NCI-H2196 treated with DMSO at 0.1 percent for 48 hours (cell line): ENCODE data around the gene MSANTD1.

Source experiments
- DNase-seq: peaks from one replicate; lab custom pipeline; 2025; ENCODE audit not compliant: unreplicated experiment; lab: John Stamatoyannopoulos, UW

The MSANTD1 gene

GRCh38 chr4:3302173-3302785 is 53.3 kb downstream of the MSANTD1 start:
- DNase-seq = no peak

DNA sequence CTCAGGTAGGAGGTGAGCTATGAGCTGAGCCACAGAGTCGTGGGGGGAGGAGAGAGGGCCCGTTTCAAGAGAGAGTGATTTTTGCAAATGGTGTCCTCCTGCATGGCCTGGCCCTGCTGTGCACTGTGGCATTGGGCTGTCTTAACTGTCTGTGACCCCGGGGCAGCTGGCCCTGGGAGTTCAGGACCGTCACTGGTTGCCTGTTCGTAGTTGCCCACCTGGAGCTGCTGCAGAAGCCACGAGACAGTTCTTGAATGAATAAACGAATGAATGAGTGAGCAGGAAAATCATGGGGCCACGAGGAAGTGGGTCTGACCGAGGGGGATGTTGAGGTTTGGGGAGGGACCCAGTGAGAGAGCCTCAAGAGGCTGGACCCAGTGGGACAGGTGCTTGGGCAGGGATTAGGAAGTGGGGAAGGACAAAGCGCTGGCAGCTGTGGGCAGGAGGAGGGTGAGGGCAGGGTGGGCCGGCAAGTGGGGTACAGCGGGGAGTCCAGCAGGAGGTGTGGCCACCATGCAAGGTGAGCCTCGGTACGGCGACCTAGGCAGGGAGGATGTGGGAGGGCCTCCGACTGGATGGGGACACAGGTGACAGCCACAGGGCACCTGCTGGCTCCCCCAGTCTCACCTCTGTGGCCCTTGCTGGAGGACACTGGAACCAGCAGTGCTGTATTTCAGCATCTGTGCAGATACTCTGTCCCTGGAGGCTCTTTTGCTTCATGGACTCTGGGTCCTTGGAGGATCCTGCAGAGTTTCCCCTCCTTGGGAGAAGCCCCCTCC is 54.0 kb downstream of the MSANTD1 start:
- DNase-seq = no peak

DNA sequence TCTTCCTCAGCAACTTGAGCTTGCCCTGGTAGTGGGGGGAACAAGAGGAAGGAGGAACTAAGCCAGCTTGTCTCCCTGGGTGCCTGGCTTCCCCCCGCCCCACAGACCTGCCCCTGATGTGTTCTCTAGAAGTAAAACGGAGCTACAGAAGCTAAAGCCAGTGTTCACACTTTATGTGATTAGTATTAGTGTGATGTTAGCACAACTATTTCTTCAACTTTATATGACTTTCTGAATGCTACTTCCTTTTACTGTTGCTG is 54.5 kb downstream of the MSANTD1 start:
- DNase-seq = no peak

DNA sequence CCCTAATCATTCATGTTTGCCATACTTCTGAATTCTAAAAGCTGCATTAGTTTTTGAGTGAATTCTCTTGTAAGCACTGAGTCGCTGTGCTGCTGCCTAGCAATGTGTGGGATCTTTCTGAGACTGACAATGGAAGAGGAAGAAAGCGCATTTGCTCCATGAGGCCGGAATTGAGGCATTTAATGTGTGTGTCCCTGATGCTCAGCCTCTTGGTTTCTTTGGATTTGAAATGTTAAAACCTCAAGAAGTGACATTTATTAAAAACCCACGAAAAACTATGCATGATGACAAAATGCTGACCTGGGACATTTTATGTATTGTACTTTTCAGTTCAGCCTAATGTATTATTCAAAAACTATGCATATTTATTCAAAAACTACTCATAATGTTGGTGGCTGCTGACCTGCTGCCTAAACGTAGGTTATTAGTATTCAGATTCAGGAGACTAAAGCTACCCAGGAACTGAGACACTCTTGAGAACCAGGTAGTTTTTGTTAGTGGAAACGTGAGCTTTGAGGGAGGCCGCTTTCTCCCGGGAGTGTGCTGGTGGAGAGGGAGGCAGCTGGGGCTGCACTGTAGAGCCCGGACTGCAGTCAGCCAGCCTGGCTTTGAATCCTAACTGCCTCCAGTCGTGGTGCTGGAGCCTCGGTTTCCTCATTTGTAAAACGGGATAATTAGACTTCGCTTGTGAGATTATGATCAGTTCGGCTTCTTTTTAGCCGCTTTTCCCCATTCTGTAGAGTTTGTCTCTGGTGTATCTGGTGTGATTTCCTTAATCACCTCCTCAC is 55.2 kb downstream of the MSANTD1 start:
- DNase-seq = no peak

GRCh38 chr4:3304831-3305609 is 56.1 kb downstream of the MSANTD1 start:
- no peak for DNase-seq

DNA sequence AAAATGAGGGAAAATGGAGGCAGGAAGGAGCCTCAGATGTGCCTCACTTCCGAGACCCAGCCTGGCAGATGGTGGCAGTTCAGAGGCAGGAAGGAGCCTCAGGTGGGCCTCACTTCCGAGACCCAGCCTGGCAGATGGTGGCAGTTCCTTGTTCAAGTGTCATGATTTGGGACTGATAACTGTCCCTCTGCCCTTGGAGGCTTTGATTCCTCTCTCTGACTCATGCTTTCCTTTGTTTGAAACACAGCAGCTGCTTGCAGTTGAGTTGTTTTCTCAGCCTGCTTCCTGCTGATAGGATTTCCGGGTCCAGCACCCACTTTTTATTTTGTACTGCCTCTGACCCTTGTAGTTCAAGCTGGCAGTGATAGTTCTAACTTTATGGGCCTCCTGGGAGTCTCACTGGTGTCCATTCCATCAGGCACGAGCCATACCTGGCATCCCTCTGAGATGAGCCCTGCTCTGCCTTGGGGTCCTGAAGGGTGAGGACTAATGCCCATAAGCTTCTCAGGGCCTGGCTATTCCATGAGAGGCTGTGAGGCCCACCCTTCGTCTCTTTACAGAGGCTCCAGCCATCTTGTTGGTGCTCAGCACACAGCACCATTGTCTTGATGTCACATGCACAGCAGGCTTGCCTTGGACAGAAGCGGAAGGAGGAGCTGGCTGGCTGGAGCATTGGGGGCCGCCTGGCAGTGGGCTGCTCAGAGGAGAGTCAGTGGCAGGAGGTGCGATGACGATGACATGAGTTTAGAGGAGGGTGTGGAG is 56.8 kb downstream of the MSANTD1 start:
- DNase-seq = no peak
